Adrenal gland (tissue), 5 donors: ENCODE measurements around the gene SMS.

Experiments
- CTCF ChIP-seq, 6 experiments: fragments of 450-650 bp in 4 of 6; fragments of 200-600 bp in 2 of 6; sonication (generic) in 1 of 6; IDR thresholded peaks; 1 replicate in 5 of 6; 2 replicates in 1 of 6; pipeline versions ENCODE4 v1.5.1 to v1.8.0; 2016 to 2021; ENCODE audit warnings: antibody characterized with exemption in 6 of 6, mild to moderate bottlenecking in 2 of 6, moderate library complexity in 1 of 6
- POLR2A ChIP-seq, 2 donors: fragments of 450-650 bp; IDR thresholded peaks; one replicate each; pipeline ENCODE4 v1.6.1; 2017; ENCODE audit warnings: antibody characterized with exemption in 2 of 2, mild to moderate bottlenecking in 2 of 2, moderate library complexity in 1 of 2
- donor health status: DM: no; HTN: no; CAD: no.

DNA sequence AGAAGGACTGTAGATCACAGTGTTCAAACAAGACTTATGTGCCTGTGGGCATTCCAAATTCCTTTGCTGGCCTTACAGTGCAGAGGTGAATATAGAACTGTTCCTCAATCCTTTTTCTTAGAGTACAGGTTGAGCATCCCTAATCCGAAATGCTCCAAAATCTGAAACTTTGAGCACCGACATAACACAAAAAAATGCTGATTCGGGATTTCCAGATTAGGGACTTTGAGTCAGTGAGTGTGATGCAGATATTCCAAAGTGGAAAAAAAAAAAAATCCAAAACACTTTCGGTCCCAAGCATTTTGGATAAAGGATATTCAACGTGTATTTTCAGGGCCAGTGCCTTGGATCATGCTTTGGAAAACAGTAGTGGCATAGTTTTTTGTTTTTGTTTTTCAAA, 9.2 kb downstream of the SMS start:
- TF ChIP-seq CTCF (IDR thresholded peaks at IDR 0.05), result no peak
- no peak for TF ChIP-seq POLR2A (IDR thresholded peaks at IDR 0.05)
